Mesenteric fat pad (tissue), 1 donor: ENCODE data around the gene UNC80. TPM values are rescaled to one million over a fixed set of nuclear protein-coding genes. Genes with fewer than 3 reads are reported as not detected.

Source experiments
- DNase-seq: peaks from one replicate; pipeline ENCODE4 v3.0.0-alpha.2; 2020; ENCODE audit warnings: low spot score
- total RNA-seq: library from RNA; stranded (reverse); fragmentation: NEBNext Ultra II Directional; extraction: Animal tissue kit (Norgen Biotek cat#: 25700); gene quantifications from one replicate; pipeline ENCODE4 v1.2.1, GENCODE V29; 2021
- donor health status: DM: yes; HTN: yes; CAD: no.

UNC80 gene
- total RNA-seq, 1 donor from 2014 or later, result not detected

DNA sequence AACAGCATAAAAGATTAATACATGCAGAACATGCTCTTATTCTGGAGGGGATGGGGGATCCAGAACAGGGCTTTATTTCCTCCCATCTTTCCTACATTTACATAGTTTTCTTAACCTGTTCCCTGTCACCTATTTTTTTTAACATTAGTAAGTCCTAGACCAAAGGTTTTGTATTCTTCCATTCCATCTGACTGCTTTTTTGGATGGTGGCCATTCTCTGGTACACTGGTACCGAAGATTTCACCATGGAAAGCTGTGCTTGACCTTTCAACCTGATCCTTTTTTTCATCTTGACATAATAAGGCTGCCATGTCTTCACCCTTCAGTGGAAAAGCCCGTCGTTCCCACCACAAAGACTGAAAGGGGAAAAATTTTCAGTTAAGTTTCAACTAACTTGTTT is 251.2 kb downstream of the UNC80 start:
- no peak for DNase-seq

GRCh38 chr2:210027608-210028007 is 256.0 kb downstream of the UNC80 start:
- no peak for DNase-seq

DNA sequence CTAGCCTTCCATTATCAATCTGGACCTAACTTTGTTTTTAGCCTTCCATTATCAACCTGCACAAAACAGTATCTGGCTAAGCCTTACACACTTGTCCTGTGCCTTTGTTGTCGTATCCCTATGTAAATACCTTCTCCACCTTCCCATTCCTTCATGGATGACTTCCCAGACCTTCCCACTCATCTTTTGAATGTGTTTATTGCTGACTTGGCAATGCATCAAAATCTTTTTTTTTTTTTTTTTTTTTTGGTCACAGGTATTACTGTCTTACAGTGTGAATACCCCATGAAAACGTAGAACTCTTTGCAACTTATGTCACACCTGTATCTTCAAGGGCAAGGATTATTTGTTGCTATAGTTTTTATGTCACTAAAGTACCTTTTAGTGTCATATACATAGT is 256.5 kb downstream of the UNC80 start:
- no peak for DNase-seq

DNA sequence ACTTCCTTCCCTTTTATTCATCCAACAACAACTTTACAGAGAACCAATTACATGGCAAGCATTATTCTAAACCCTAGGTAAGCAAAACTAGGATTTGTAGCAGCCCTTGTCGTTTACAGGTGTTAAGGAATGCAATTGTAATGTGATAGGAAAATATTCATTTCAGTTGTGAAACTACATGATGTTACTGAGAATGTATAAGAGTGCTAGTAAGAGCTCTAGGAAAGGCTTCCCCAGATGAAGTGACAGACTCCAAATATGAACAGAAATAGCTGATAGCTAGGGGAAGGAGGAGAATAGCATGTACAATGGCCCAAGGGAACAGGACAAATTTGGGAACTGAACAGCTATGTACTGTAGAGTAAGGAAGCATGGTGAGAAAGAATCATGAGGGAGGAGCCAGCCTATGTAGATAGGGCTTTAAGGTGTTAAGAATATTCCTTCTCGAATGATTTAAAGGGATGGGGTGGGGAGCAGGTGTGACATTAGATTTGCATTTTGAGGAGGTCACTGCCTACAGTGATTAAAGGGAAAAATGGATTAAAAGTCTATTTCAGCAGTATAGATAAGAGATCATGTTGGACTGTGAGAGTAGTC is 262.6 kb downstream of the UNC80 start:
- DNase-seq, result no peak

GRCh38 chr2:210035679-210036078 is 264.0 kb downstream of the UNC80 start:
- DNase-seq, result no peak

DNA sequence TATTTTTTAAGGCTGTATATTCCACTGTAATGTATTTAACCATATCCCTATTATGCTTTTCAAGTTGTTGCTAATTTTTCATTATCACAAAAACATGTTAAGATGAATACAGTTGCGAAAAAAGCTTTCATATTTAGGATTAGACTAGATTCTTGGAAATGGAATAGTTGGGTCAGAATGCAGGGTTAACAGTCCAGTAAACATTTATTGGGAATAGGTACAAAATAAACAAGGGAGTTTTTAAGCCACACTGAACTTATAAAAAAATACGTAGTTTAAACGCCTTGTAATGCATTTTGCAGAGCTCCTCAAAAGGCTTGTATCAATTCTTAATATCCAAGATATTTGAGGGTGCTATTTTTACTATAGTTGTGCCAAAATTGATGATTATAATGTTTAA is 266.4 kb downstream of the UNC80 start:
- DNase-seq, result no peak

GRCh38 chr2:210046851-210047500 is 275.3 kb downstream of the UNC80 start:
- no peak for DNase-seq

Other genes starting within 250 kb of the UNC80 start
- gene RPE, start 230.8 kb downstream of the UNC80 start, total RNA-seq, result 43.8 TPM